Femur (tissue), 1 donor: ENCODE data around the gene ARHGAP22.

ENCODE experiments used
- DNase-seq: peaks from one replicate; pipeline ENCODE4 v3.0.0-alpha.2; 2017

ARHGAP22 gene

DNA sequence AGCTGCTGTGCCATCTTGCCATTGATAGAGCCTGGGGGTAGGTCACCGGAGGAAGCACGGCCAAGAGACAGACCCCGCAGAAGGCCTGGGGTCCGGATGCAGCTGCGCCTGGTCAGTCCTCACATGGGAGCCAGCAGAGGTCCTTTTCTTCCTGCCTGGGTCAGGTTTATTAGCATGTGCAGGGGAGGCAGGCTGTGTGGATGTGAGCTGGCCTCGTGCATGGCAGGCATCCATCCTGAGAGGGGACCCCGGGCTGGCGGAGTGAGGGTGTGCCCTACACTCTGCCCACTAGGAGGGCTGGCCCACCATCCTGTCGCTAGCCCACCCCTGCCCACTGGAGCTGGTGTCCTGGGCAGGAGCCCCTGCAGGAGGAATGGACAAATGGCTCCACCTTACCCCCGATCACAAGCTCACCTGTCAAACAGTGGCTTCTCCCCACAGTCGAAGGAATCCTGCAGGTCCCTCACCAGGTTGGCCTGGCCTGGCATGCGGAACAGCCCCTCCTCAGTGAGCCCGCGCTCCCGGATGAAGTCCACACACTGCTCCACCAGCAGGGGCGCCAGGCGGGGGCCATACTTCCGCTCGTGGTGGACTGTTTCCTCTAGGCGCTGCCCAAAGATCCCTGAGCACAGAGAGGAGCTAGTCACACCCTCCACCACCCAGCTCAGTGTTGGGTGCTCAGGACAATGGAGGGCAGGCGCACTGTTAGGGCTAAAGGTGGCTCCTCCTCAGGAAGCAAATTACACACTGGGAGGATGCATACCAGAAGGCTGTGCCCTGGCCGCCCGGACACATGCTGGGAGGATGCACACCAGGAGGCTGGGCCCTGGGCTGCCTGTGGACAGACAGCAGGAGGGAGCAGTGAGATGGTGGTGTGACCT, 145.4 kb downstream of the ARHGAP22 start:
- DNase-seq: peak; percentile 19

DNA sequence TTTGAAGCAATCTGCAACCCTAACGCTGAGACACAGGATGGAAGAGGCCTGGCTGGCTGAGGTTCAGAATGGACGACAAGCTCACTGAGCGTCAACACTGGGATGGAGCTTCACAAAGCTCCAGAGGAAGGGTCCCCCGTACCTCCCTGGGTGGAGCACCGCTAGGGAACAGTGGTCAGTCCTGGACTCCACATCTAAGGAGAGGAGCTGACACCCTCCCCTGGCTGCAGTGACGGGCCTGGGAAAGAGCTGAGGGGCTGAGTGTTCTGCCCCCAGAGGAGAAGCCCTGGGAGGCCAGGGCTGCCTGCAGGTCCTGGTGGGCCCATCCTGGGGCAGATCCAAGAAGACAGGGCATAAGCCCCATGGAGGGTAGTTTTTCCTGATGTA, 146.2 kb downstream of the ARHGAP22 start:
- DNase-seq: no peak

DNA sequence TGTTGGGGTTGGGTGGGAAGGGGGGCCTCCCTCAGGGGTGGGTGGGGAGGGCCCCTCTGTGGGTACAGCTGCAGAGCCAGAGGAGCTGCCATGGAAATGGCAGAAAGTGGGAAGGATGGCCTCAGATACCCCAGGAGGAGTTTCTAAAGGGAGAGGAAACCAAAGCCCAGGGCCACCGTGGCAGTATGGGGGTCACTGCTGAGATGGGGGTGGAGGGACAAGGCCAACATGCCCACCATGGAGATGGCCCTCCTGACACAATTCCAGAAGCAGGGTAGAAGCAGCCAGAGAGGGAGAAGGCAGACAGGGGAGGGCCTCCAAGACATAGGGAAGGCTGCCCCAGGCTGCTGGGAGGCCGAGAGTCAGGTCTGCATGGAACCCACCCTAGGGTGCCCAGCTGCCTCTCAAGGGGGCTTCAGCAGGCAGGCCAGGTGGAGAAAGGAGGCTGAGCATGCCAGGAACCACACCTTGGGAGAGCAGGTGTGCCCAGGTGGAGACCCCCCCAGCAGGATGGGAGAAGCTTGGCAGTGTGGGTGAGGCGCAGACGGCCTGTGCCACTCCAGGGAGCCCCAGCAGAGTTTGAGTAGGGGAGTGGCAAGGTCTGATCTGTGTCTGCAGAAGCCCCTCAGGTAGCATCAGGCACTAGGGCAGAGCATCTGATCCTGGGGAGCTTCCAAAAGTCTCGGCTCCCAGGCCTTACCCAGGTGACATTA, 146.8 kb downstream of the ARHGAP22 start:
- no peak for DNase-seq

DNA sequence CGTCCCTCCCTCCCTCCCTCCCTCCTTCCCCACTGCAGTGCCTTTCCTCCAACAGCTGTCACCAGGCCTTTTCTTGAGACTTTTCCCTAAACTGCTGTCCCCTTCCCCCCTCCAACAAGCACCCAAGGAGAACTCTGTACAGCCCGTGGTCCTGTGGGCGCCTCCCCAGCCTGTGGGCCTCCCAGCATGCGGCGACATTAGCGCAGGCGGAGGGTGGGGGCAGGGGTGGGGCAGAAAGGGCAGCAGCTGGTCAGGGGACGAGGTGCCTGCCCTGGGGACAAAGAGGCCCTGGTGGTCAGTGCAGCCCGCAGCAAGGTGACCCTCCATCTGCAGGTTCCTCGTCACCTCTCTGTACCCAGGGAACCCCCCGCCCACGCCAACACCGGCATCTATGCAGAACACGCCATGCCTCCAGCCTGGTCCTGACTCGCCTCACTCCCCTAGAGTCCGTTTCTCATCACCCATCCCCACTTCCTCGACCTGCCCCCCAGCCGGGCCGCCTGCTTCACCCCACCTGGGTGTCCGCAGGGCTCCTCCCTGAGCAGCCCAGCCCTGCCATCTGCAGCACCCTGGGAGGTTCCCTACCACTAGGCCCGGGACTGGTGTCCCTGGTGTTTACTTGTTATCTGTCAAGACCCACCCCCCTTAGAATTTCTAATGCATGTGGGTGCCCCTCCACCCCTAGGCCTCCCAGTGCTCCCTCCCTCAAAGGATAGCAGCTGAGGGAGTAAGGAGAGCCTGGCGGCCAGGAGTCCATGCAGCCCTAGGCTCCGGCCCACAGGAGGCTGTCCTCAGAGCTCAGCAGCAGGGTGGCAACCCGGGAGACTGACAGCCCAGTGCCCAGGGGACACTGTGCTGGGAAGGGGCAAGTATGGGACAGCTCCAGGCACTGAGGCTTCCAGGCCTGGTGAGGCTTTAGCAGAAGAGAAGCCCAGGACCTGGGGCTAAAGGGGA, 147.8 kb downstream of the ARHGAP22 start:
- no peak for DNase-seq

DNA sequence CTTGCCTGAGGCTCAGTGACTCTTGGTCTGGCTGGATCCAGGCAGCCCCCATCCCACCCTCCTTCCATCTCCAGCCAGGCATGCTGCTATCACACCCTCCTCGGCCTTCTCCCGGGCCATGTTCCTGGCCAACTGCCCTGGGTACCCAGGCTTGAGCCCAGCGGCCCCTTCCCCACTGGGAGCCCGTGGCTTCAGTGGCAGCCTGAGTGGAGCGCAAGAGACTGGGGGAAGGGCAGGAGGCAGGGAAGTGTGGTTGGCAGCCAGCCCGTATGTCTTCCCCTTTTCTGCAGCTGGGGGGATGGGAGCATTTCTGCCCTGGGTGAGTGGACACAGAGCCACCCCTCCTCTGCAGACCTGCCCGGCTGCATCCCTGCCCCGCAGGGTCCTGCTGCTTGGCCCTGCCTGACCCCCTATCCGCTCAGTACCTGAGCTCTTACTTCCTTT, 148.5 kb downstream of the ARHGAP22 start:
- DNase-seq: peak; percentile 79

DNA sequence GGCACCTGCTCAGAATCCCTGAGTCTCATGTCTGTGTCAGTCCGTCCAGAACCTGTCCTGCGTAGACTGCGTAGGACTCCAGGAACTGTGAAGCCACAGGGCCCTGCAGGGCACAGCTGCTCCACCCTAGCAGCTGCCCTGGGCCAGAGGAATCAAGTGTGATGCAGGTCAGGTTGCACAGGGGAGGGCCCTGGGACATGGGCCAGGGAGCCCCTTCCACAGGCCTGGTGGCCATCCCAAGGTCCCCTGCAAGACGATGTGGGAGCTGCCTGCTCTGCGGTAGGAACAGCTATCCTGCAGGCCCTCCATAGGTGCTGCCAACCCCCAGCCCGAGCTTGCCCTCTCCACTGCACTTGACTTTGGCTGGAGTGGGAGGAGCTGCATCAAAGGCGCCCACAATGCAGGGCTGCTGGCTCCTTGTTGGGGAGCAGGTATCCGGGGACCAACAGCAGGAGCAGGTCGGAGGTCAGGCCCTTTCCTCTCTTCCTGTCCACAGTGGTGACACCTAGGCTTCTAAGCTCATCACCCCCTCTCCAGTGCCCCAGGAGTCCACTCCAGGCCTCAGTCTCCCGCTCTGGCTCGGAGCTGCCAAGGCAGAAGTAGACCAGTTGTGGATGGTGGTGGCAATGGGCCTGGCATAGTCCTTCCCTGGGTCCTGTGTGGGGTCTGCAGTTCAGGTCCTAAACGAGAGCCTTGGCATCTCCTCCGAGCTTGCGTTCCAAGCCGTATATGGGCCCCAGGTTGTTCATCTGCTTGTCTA, 149.3 kb downstream of the ARHGAP22 start:
- peak; percentile 18 for DNase-seq

DNA sequence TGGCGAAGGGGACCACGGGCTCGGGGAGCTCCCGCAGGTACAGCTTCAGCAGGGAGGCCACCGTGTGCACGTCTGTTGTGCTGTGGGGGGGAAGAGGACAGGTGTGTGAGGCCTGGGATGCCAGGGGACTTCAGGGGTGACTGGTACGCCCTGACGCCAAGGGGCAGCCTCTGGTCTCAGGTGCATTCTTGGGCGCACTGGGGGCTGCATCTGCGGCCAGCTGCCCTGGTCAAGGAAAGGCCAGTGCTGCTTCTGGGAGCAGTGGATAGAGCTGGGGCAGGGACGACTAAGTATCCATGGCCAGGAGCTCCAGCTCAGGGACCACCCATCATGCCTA, 149.8 kb downstream of the ARHGAP22 start:
- DNase-seq: no peak

DNA sequence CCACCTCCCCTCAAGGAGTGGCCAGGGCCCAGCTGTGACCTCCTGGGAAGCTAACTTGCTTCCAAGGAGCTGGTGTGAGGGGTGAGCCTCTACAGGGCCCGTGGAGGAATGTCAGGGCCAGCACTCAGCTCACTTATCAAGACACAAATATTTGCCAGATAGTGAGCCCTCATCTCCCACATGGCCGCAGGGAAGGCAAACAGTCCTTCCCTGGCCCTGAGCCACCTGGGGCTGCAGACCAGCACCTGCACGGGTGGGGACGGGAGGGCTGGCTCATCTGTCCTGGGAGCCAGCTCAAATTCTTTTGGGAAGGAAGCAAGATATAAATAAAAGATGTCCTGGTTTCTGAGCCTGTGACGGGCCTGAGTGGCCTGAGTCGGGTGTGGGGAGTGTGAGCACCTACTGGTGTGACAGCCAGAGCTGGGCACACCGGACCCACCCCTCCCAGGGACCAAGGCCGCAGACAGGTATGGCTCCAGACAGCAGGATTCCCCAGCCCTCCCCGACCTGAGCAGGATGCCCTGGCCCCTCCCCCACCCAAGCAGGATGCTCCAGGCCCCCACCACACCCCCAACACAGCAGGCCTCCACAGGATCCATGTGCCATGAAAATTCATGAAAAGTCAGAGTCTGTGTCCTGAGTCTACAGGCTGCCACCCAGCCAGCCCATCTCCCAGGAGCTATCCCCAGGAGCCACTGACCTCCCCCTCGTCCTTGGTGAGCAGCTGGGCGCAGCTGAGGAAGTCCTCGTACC, 150.4 kb downstream of the ARHGAP22 start:
- DNase-seq: no peak

DNA sequence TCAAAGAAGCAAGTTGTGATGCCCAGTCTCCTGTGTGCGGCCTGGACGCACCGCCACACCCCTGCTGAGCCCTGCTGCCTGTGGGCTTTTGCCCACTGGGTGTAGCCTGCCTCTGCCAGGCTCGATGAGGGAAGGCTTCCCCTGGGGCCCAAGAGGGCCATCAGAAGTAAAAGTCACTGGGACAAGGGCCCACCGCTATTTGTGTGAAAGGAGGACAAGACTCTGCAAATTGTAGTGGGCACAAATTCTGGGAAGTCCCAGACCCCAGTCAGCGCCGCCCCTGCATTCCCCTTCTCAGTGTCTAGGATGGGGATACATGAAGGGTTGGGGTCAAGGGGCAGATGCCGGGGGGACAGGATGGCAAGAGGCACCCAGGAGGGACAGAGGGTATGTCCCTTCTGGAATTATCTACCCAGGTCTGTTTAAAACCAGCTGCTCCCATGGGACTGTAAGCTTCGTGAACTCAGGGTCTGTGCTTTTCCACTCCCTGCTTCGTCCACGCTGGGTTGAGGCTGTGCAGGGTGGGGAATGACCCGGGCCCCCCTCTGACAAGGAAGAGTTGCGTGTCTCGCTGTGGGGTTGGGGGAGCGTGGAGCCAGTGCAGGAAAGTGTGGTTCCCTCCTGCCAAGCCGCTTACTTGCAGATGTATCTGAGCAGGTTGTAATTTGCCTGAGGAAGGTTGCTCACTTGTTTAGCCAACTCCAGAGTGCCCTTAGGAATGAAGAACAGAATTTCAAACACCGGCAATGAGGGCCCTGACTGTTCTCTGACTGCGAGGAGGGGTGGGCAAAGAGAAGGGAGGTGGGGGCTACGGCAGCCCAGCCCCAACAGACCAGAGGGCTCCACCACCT, 151.2 kb downstream of the ARHGAP22 start:
- no peak for DNase-seq

DNA sequence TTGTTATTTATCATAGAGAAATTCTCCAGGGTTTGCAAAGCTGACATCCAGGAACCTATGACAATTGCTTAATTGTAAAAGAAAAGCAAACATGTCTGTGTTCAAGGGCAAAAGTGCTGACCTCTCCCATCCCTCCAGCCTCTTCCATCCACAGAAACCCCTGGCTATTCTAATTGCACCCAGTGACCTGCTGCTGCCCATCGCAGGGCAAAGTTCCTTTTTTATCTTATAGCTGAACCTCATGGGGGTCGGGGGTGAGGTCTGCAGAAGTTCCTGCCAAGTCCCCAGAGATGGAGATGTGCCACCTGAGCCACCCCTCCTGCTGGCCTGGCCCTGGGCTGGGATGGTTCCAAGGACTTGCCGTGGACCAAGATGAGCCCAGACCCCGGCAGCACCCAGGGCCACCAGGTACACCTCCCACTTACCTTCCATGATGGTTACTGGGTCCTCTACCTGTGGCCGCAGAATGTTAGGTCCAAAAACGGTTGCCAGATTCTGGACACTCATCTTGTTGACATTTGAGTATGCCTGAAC, 151.9 kb downstream of the ARHGAP22 start:
- no peak for DNase-seq

DNA sequence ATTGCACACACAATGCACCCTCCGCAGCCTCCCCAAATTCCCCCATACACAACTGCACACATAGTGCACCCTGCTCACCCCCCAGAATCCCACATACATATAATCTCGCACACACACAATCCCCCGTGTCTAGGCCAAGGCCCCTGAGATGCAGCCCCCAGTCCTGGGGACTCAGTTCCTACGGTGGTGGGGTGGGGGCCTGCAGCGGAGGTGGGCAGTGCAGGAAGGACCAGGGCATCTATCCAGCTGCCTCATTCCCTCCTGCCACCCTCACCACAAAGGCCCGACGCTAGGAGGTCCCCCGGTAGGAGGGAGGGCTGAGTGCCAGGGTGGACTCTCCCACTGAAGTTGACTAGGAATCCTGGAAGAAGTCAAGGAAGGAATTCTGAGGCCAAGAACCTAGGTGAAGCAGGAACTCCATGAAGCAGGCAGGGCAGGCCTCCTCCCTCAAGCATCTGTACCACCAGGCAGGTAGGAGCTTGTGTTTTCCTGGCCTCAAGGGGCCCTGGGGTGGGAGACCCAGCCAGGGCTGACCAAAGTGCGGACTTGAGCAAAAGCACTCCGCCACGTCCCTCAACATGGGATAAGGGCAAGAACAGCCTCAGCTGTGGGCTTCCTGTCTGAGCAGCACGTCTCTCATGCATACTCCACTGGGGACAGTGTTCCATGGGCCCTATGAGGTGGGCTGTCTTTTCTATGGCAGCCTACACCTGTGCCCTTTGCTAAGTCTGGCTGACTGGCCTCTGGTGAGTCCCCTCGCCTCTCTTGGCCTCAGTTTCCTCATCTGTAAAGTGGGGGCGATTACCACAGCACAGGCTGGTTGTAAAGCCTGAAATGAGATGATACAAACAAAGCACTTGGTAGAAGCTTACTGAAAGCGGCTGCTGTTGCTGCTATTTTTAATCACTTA, 152.6 kb downstream of the ARHGAP22 start:
- no peak for DNase-seq

DNA sequence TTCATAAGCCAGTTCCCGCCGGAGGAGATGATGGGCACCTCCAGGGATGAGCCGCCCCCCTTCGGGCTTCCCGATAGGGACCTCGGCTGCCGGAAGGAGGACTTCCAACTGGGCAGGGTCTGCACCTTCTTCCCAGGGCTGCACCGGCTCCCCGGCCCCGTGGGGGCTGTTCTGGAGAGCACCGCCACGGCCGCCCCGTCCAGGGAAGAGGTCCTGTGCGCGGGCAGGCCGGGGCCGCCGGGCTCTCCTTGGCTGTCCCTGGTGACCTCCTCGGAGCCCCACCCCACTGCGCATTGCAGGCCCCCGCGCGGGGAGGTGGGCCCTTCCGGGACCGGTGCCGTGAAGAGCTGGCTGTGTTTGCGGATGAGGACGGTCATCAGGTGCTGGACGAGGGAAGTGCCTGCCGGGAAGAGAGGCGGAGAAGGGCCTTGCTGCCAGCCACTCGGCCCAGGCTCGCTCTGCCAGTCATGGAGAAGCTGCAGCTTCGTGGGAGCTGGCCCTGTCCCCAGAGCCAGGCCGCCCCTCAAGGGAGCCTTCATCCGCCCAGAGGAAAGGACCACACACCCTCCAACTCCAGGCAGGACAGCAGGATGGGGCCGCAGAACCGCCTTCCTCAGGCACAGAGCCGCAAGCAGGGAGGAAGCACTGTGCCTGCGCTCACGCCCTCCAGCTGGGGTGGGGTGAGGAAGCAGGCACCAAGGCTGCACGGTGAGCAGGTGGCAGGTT, 154.0 kb downstream of the ARHGAP22 start:
- no peak for DNase-seq

DNA sequence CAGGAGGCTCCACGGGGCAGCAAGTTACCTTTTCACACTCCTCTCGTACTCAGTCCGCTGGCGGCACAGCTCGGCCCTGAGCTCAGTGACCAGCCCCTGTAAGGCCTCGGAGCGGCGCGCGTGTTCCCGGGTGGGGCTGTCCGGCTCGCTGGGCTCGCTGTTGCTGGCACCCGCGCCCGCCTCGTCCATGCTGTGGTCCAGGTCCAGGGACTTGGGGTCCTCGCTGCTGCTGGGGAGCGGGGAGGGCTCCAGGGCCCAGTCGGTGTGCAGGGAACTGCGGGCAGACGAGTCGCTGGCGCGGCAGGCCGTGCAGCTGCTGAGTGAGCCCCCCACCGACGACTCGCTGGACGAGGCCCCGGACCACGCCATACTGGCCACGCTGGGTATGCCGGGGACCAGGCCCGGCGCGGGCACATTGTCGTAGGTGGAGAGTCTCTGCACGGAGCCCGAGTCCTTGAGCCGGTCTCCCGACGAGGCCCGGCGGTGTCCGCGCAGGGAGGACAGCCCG, 154.6 kb downstream of the ARHGAP22 start:
- no peak for DNase-seq

DNA sequence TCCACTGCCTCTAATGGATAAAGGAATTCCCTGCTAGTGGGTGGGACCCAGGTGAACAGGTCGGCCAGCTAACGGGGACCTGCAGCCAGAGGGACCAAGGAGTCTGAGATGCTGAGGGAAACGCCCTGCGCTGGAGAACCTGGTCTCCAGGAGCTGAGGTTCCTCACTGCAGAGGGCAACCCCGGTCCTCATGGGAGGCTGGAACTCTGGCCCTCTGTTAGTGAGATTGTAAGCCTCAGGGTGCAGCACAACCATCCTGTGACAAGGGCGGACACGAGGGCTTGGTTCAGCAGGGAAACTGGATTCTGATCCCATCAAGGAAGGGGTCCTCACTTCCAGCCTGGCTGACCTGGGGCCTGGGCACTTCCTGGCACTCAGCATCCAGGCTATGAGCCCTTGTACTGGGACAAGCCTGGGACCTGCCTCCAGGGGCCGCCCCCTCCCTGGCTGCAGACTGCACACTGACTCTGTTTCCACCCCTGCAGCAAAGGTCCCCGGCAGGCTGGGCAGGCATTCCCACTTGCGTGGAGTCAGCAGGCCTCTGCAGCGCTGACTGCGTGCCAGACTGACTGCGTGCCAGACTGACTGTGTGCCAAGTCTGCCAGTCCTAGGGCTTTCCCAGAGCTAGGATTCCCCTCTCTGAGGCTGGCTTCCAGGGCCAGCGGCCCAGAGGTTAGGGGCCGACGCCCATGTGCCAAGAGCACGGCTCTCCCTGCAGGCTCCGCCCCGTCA, 155.2 kb downstream of the ARHGAP22 start:
- no peak for DNase-seq

DNA sequence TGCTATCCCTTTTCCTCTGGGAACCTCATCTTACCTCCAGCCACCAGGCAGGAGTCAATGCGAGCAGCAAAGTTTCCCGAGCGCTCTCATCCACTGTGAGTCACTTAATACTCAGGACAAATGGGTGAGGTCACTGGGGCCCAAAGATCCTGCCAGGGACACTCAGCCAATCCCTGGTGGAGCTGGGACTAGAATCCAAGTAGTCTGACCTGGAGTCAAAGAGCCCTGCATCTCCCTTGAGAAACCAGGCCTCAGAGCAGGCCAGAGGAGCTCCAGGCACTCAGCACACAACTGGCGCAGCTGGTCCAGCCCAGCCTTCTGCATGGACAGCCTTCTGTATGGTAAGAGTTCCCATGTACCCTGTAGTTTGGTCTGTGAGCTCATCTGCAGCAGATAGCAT, 156.1 kb downstream of the ARHGAP22 start:
- no peak for DNase-seq

DNA sequence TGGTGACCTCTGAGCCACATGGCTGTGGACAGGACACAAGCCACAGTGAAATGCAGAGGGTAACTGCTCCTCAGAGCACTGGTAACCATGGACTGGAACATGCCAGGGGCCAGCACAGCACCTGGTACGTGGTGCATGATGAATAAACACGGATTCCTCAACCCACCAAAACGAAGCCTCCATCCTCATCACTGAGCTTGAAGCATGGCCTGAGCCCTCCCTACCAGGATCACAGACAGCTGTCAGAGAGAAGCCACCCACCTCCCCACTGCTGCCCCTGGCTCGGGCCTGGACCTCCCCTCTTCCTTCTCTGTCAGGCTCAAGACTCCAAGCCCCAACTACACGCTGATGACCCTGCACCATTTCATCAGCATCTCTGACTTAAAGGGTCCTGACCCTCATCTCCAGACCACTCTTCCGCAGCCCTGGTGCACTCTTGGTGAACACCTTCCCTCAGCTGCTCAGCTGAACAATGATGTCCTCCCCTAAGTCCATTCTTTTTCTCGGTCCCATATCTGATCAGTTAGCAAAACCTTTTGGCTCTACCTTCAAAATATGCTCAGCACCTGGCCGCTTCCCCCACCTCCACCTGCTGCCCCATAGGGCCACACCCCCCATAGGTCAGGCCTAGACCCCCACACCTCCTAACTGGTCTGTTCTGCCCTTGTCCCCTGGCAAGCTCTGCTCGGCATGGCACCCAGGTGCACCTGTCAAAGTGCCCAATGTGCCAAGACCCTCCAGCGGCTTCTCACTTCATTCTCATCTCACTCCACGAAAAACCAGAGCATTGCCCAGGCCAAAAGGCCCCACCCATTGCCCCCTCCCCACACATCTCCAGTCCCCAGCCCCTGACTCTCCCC, 157.3 kb downstream of the ARHGAP22 start:
- DNase-seq: no peak

DNA sequence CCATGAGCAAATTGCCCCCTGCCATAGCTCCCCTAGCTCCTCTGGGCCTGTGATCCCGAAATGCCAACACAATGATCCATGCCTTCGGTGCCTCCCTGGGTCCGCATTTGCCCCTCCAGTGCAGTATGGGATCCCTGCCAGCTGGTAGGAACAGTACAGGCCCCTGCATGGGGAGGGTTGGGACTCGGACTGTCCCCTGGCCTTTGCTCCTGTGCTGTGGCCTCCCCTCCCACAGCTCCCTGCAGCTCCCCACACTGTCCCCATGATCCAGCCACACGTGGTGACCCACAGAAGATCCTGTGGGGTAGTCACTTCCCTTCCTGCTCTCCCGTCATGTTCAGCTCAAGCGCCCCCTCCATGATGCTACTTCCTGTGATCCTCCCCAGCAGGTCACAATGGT, 158.1 kb downstream of the ARHGAP22 start:
- no peak for DNase-seq
